HG03469 (cell line): Measurements from ENCODE around the gene HMGA1.

Experiments
- ATAC-seq: cut with Tn5 transposase; IDR thresholded peaks from one replicate; pipeline ENCODE4 v1.9.1; 2021; ENCODE audit warnings: mild to moderate bottlenecking, moderate library complexity, moderate number of reproducible peaks; ENCODE audit not compliant: unreplicated experiment

HMGA1 gene

DNA sequence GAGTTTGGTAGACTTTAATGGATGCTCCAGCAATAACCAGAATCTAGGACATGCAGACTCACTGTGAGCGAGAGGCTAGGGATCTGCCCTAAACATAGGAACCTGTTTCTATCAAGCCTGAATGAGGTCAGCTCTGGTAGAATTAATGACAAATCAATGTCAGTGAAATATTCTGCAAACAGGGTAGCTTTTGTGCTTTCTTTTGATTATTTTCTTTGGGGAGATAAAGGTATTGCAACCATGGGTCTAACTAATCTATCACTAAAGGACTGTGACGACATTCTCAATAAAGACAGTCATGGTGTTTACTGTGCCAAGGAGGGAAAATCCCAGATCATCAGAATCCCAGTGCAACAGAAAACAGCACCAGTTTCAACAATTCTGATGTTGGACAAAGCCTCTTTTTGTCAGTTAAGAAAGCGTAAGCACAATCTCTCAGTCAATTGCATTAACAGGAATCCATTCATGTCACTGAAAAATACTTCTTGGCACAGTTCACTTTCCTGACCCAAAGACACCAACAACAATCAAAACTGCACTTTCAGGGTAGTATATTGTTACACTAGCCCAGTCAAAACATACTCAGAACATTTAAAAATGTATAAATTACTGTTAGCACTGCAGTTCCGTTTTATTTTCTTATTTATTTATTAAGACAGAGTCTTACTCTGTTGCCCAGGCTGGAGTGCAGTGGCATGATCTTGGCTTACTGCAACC, 48.9 kb downstream of the HMGA1 start:
- ATAC-seq: no peak

DNA sequence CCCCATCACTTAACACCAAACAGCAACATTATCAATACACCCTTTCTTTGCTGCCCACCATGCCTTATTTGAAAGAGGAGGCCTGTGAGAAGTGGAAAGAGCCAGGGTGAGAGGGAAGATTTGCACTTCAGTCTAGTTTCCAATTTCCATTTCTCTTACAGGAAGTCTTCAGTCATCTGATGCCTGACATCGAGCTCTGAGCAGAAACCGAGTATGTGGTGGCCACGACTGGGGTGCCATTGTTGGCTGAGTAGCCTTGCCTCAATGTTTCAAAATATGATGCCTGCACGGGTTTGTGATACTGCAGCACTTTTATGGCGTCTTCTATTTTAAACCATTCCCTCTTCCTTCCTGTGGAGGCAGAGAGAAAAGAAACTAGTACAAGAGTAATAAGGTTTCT, 51.9 kb downstream of the HMGA1 start:
- ATAC-seq: no peak

DNA sequence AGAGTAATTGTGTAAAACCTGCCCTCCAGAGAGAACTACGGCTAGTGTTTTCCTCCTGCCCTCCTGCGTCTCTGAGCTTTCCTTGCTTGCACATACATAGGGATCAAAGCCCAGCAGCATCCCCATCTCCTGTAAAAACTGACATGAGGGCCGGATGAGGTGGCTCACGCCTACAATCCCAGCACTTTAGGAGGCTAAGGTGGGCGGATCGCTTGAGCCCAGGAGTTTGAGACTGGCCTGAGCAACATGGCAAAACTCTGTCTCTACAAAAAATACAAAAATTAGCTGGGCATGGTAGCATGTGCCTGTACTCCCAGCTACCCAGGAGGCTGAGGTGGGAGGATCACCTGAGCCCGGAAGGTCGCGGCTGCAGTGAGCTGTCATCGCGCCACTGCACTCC, 52.5 kb downstream of the HMGA1 start:
- no peak for ATAC-seq

DNA sequence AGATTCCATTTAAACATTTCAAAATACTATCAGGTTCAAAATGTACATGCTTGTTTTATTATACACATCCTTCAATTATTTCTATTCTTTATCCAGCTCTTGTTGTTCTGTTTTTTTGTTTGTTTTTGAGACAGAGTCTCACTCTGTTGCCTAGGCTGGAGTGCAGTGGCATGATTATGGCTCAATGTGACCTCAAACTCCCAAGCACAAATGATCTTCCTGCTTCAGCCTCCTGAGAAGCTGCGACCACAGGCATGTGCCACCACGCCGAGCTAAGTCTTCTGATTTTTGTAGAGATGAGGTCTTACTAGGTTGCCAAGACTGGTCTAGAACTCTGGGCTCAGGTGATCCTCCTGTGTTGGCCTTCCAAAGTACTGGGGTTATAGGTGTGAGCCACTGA, 56.3 kb downstream of the HMGA1 start:
- no peak for ATAC-seq

DNA sequence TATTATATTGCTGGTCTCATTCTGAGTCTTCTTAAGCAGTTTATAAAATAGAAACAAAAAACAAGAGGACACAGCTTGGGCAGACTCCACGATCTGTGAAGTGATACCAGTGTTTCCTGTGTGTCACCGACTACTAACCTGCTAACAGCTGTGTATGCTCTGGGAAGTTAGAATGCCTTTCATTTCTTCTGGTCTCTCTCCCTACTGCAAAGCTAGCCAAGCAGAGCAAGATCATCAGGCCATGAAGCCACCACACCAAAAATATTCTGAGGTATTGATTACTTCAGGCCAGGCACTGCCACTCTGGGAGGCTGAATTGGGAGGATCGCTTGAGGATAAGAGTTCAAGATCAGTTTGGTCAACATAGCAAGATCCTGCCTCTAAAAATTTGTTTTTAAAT, 59.0 kb downstream of the HMGA1 start:
- ATAC-seq: peak; percentile 73
